ENCODE results near the gene ZBTB46. TPM values are rescaled to one million over a fixed set of nuclear protein-coding genes. Genes with fewer than 3 reads are reported as not detected.

ZBTB46 gene
- total RNA-seq, 1 experiment from 2014 or later: 1.1 TPM

DNA sequence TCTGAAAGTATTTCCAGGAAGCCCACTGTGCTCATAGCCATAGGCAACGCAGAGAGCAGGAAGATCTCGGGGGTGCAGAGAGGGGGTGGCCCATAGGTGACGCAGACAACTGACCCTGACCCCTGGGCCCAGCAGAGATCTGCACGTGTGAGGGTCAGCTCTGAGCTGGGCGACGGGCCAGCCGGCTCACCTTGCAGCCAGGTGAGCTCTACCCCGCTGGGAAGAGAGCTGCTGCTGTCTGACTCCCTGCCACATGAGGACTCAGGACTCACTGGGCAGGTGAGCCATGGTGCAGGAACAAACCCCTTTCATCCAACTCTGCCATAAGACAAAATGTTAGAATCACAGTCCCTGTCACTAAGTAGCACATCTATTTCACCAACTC is 19.6 kb downstream of the ZBTB46 start:
- BruUV-seq (replicated peaks): no TSS peak
- no peaks in the 10 kb centered on the region for H3K9me3 ChIP-seq (ENCODE audit: low read depth, low read length, poor library complexity, severe bottlenecking)
- no peak overlapping the region for H3K27ac ChIP-seq (ENCODE audit: low read depth, low read length, poor library complexity, severe bottlenecking)
- intact Hi-C loops (cut with micrococcal nuclease; ENCODE audit: unreplicated experiment): no loop called here
- H3K36me3 ChIP-seq (ENCODE audit: insufficient read depth, low read length, poor library complexity, severe bottlenecking): no peaks in the 10 kb centered on the region
- no peaks in the 10 kb centered on the region for H3K27me3 ChIP-seq (replicated peaks; ENCODE audit: insufficient read depth, low read depth, low read length, poor library complexity)
- ChIA-PET CTCF (no interaction called here), POLR2A (ENCODE audit: low non-redundant PET) (no interaction called here)
- no peak for DNase-seq (ENCODE audit: low spot score)
- no peak for TF ChIP-seq EZH2 (IDR thresholded peaks at IDR 0.05; ENCODE audit: borderline replicate concordance, low read depth, low read length, poor library complexity, severe bottlenecking)
- TF ChIP-seq, protein P1, sequence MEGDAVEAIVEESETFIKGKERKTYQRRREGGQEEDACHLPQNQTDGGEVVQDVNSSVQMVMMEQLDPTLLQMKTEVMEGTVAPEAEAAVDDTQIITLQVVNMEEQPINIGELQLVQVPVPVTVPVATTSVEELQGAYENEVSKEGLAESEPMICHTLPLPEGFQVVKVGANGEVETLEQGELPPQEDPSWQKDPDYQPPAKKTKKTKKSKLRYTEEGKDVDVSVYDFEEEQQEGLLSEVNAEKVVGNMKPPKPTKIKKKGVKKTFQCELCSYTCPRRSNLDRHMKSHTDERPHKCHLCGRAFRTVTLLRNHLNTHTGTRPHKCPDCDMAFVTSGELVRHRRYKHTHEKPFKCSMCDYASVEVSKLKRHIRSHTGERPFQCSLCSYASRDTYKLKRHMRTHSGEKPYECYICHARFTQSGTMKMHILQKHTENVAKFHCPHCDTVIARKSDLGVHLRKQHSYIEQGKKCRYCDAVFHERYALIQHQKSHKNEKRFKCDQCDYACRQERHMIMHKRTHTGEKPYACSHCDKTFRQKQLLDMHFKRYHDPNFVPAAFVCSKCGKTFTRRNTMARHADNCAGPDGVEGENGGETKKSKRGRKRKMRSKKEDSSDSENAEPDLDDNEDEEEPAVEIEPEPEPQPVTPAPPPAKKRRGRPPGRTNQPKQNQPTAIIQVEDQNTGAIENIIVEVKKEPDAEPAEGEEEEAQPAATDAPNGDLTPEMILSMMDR (conservative IDR thresholded peaks at IDR 0.05; ENCODE audit: low read depth, low read length): no peak
- no peaks in the 10 kb centered on the region for H3K4me1 ChIP-seq (ENCODE audit: insufficient read depth, low read length, poor library complexity, severe bottlenecking)
- H3K4me3 ChIP-seq (ENCODE audit: low read depth, low read length, poor library complexity, severe bottlenecking): no peak overlapping the region

DNA sequence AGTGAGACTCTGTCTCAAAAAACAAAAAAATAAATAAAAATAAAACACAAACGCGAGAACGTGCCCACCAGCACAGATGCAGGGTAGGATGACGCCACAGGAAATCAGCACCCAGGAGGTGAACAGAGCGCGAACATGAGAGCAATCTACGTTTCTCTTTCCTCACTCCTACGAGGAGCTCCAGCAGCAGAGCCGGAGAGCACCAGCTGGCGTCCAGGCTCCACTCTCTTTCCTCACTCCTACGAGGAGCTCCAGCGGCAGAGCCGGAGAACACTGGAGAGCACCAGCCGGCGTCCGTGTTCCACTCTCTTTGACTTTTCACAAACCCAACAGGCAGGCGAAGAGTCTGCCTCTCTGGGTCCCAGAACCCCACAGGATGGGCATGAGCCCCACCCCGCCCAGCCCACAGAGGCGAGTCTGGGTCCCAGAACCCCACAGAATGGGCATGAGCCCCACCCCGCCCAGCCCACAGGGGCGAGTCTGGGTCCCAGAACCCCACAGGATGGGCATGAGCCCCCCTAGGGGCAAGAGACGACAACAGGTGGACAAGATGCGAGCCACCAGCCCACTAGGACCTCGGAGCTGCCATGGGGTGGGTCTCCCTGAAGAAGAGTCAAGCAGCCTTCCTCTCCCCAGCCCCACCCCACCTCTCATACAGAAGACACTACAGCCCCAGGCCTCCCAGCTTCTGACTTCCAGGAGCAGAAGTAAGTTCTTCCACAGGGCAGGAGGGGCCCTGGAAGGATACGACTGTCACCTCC is 20.2 kb downstream of the ZBTB46 start:
- DNase-seq (ENCODE audit: low spot score): no peak
- ChIA-PET POLR2A (ENCODE audit: low non-redundant PET) (no interaction called here), CTCF (no interaction called here)
- no TSS peak for BruUV-seq (replicated peaks)
- H3K36me3 ChIP-seq (ENCODE audit: insufficient read depth, low read length, poor library complexity, severe bottlenecking): no peaks in the 10 kb centered on the region
- H3K27me3 ChIP-seq (replicated peaks; ENCODE audit: insufficient read depth, low read depth, low read length, poor library complexity): no peaks in the 10 kb centered on the region
- no peaks in the 10 kb centered on the region for H3K4me1 ChIP-seq (ENCODE audit: insufficient read depth, low read length, poor library complexity, severe bottlenecking)
- TF ChIP-seq, protein P1 (conservative IDR thresholded peaks at IDR 0.05; ENCODE audit: low read depth, low read length): no peak
- TF ChIP-seq EZH2 (IDR thresholded peaks at IDR 0.05; ENCODE audit: borderline replicate concordance, low read depth, low read length, poor library complexity, severe bottlenecking): no peak
- no peaks in the 10 kb centered on the region for H3K9me3 ChIP-seq (ENCODE audit: low read depth, low read length, poor library complexity, severe bottlenecking)
- intact Hi-C loops (cut with micrococcal nuclease; ENCODE audit: unreplicated experiment): no loop called here
- no peak overlapping the region for H3K27ac ChIP-seq (ENCODE audit: low read depth, low read length, poor library complexity, severe bottlenecking)
- no peak overlapping the region for H3K4me3 ChIP-seq (ENCODE audit: low read depth, low read length, poor library complexity, severe bottlenecking)

DNA sequence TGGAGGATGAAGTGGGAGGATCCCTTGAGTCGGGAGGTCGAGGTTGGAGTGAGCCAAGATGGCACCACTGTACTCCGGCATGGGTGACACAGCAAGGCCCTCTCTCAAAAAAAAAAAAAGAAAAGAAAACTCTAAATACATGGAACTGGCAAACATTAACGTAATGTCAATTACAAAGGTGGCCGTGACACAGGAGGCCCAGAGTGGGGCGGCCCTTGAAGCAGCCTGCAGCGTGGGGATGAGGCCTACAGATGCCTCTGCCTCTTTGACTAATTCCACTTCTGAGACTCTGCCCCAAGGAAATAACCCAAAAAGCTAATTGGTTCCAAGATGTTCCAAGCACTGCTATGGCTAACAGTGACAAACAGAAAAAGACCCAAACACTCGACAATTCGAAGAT is 21.2 kb downstream of the ZBTB46 start:
- H3K27ac ChIP-seq (ENCODE audit: low read depth, low read length, poor library complexity, severe bottlenecking): no peak overlapping the region
- no TSS peak for BruUV-seq (replicated peaks)
- no peaks in the 10 kb centered on the region for H3K27me3 ChIP-seq (replicated peaks; ENCODE audit: insufficient read depth, low read depth, low read length, poor library complexity)
- CTCF ChIA-PET: no interaction called here
- H3K4me1 ChIP-seq (ENCODE audit: insufficient read depth, low read length, poor library complexity, severe bottlenecking): no peaks in the 10 kb centered on the region
- intact Hi-C loops (cut with micrococcal nuclease; ENCODE audit: unreplicated experiment): no loop called here
- H3K4me3 ChIP-seq (ENCODE audit: low read depth, low read length, poor library complexity, severe bottlenecking): no peak overlapping the region
- H3K36me3 ChIP-seq (ENCODE audit: insufficient read depth, low read length, poor library complexity, severe bottlenecking): no peaks in the 10 kb centered on the region
- DNase-seq (ENCODE audit: low spot score): no peak
- H3K9me3 ChIP-seq (ENCODE audit: low read depth, low read length, poor library complexity, severe bottlenecking): no peaks in the 10 kb centered on the region
- POLR2A ChIA-PET (ENCODE audit: low non-redundant PET): no interaction called here
- TF ChIP-seq EZH2 (IDR thresholded peaks at IDR 0.05; ENCODE audit: borderline replicate concordance, low read depth, low read length, poor library complexity, severe bottlenecking): no peak
- TF ChIP-seq, protein P1 (conservative IDR thresholded peaks at IDR 0.05; ENCODE audit: low read depth, low read length): no peak

All from A673 (cell line).